Heart left ventricle (tissue), 16 donors: ENCODE measurements around the gene CAMK2D. TPM values are rescaled to one million over a fixed set of nuclear protein-coding genes. Genes with fewer than 3 reads are reported as not detected.

ENCODE experiments used
- ATAC-seq, 4 donors: fragments of 200-7000 bp; cut with Tn5 transposase; one replicate each; pipeline ENCODE4 v1.9.1; 2020 to 2022; ENCODE audit warnings: moderate library complexity in 4 of 4, mild to moderate bottlenecking in 3 of 4, moderate number of reproducible peaks in 1 of 4
- DNase-seq, 5 donors: peaks; one replicate each; pipeline ENCODE4 v3.0.0-alpha.2; 2020
- H3K27ac ChIP-seq, 12 donors: fragments of 200-600 bp; sonication (generic) in 4 of 12; one replicate each; pipeline versions ENCODE4 v1.5.0 to v1.8.0; 2016 to 2022; ENCODE audit warnings: mild to moderate bottlenecking in 2 of 12
- H3K27me3 ChIP-seq, 9 donors: fragments of 200-600 bp; sonication (generic) in 2 of 9; one replicate each; pipeline versions ENCODE4 v1.5.1 to v1.8.0; 2016 to 2022; ENCODE audit warnings: mild to moderate bottlenecking in 3 of 9
- H3K36me3 ChIP-seq, 9 donors: fragments of 200-600 bp; sonication (generic) in 2 of 9; one replicate each; pipeline versions ENCODE4 v1.5.0 to v1.8.0; 2018 to 2022; ENCODE audit warnings: mild to moderate bottlenecking in 2 of 9
- H3K4me1 ChIP-seq, 12 donors: fragments of 200-600 bp; sonication (generic) in 4 of 12; one replicate each; pipeline versions ENCODE4 v1.5.0 to v1.8.0; 2016 to 2022; ENCODE audit warnings: mild to moderate bottlenecking in 3 of 12
- H3K4me3 ChIP-seq, 12 donors: fragments of 200-600 bp; sonication (generic) in 4 of 12; one replicate each; pipeline versions ENCODE4 v1.5.0 to v1.8.0; 2017 to 2022; ENCODE audit warnings: mild to moderate bottlenecking in 9 of 12, moderate library complexity in 4 of 12
- H3K9me3 ChIP-seq, 12 donors: fragments of 200-600 bp; sonication (generic) in 4 of 12; one replicate each; pipeline versions ENCODE4 v1.5.0 to v1.8.0; 2016 to 2022; ENCODE audit warnings: mild to moderate bottlenecking in 1 of 12
- POLR2A ChIP-seq, 2 donors: fragments of 450-650 bp; IDR thresholded peaks; one replicate each; pipeline ENCODE4 v1.6.1; 2017; ENCODE audit warnings: antibody characterized with exemption in 2 of 2, mild to moderate bottlenecking in 2 of 2, moderate library complexity in 2 of 2
- WGBS, 4 donors: extraction: QIAGEN DNeasy Blood & Tissue Kit in 2 of 4; methylation state at CpG; one replicate each; pipeline versions ENCODE4 v1.1.5 to v1.1.7; 2013 to 2018; 5-methylcytosine and 5-hydroxymethylcytosine counted together
- intact Hi-C, 10 donors: fragments of 100-400 bp; cut with DNase I; formaldehyde crosslinking; loops; one replicate each; pipeline versions ENCODE4 v1.11.1 to v1.14.2; 2022
- polyA plus RNA-seq, 2 donors: library from polyadenylated mRNA; stranded (reverse); fragments of 200-250 nt; gene quantifications; one replicate each; pipeline ENCODE4 v1.2.3, GENCODE V29; 2013
- total RNA-seq, 9 donors: library from RNA; depleted of rRNA in 2 of 9; stranded (reverse); fragments of >200 nt in 2 of 9; fragmentation: NEBNext Ultra II Directional in 3 of 9; extraction: Animal tissue kit (Norgen Biotek cat#: 25700) in 3 of 9; gene quantifications; one replicate each; pipeline versions ENCODE4 v1.1.0 to v1.2.4, GENCODE V29; 2016 to 2023
- TF ChIP-seq, protein P1 (sequence below), 12 donors: fragments of 200-600 bp; sonication (generic) in 4 of 12; IDR thresholded peaks; one replicate each; pipeline versions ENCODE4 v1.5.0 to v1.8.0; 2018 to 2022; ENCODE audit warnings: antibody characterized with exemption in 12 of 12, mild to moderate bottlenecking in 5 of 12
- donor health status: ischemic (EF 13 %, LVEDD 7.1; RV severe dilation, severe dysfunction).
- donor health status: healthy with polysubstance abuse.
- donor health status: DM: no; HTN: yes; CAD: no.
- donor health status: DM: no; HTN: no; CAD: no.
- donor health status: ischemic (EF 25% LVEDD 6.9; RV normal size, moderate dysfunction).
- donor health status: ischemic (EF 25% LVEDD 5.7; RV mildly dilated, moderate dysfunction).
- donor health status: healthy.
- donor health status: DM: yes; HTN: yes; CAD: no.
- donor health status: ischemic (EF 35%, LVEDD 5.7; RV mildly dilated, moderate dysfunction).
- donor health status: nonischemic (EF 11% LVEDD 7.7; RV severe dilation, severe dysfunction).
- donor health status: DM: yes; HTN: yes; CAD: no.
- donor health status: PGD.
- donor health status: ischemic (EF 29% LVEDD 5.4; RV normal size, mild dysfunction).
- donor health status: nonischemic (EF 23%, LVEDD 6.1; RV moderate dilation, normal function).

The CAMK2D gene
- total and polyA plus RNA-seq, 11 donors = 40.9 to 294 (median 215) TPM

DNA sequence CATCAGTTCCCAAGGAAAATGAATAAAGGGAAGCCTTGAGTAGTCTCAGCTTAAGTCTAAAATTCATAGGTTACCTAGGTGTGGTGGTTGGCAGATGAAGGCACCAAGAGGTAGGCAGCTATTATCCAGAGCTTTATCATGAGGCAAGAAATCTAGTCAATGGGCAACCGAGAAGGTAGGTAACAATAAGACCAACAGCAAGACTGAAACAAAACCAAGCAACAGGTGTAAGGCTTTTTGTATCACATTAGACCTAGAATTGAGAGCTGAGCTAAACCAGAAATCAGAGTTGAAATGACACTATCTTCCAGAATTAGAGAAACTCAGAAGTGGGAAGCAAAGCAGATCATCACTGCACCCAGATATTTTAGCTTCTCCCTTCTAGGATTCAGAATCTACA is 117.1 kb downstream of the CAMK2D start:
- no peaks in the 10 kb centered on the region for H3K9me3 ChIP-seq
- H3K4me3 ChIP-seq = no peak overlapping the region
- DNase-seq (no peak), ATAC-seq (no peak)
- H3K4me1 ChIP-seq = peaks cover 3 to 75% (median 63%) of the 10 kb centered on the region in 12 donors
- no peaks in the 10 kb centered on the region for H3K27me3 ChIP-seq
- TF ChIP-seq, protein P1, sequence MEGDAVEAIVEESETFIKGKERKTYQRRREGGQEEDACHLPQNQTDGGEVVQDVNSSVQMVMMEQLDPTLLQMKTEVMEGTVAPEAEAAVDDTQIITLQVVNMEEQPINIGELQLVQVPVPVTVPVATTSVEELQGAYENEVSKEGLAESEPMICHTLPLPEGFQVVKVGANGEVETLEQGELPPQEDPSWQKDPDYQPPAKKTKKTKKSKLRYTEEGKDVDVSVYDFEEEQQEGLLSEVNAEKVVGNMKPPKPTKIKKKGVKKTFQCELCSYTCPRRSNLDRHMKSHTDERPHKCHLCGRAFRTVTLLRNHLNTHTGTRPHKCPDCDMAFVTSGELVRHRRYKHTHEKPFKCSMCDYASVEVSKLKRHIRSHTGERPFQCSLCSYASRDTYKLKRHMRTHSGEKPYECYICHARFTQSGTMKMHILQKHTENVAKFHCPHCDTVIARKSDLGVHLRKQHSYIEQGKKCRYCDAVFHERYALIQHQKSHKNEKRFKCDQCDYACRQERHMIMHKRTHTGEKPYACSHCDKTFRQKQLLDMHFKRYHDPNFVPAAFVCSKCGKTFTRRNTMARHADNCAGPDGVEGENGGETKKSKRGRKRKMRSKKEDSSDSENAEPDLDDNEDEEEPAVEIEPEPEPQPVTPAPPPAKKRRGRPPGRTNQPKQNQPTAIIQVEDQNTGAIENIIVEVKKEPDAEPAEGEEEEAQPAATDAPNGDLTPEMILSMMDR (IDR thresholded peaks at IDR 0.05) = no peak
- no peak for TF ChIP-seq POLR2A (IDR thresholded peaks at IDR 0.05)
- no peaks in the 10 kb centered on the region for H3K36me3 ChIP-seq
- WGBS, 4 donors = 84 to 100% (median 88%) methylated on average over 1 of the region's 1 CpG
- intact Hi-C loops = no loop called here
- peak overlapping the region in 9 of 12 donors; percentile 5 to 59 (median 46) for H3K27ac ChIP-seq

DNA sequence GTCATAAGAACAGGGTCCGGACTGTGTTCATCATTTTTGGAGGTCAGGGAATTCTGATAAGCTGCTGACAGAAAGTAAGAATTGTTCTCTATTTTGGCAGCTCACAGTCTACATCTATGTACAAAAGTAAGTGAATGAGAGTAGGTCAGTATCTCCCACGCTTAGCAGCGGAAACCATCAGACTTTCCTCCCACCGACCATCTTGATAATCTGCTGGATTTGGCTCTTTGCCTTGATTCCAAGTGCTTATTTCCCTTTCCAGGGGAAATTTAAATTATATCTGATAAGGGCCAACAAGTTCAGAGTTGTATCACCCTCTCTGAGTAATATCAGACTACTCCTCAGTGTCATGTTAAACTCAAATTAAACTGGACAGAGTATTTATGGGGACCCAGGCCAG is 118.0 kb downstream of the CAMK2D start:
- intact Hi-C loops = no loop called here
- DNase-seq = no peak
- peak in 2 of 4 donors; percentile 34 to 43 for ATAC-seq
- H3K27me3 ChIP-seq = no peaks in the 10 kb centered on the region
- no peaks in the 10 kb centered on the region for H3K9me3 ChIP-seq
- TF ChIP-seq POLR2A (IDR thresholded peaks at IDR 0.05) = no peak
- TF ChIP-seq, protein P1 (IDR thresholded peaks at IDR 0.05) = no peak
- no peaks in the 10 kb centered on the region for H3K36me3 ChIP-seq
- peak overlapping the region in 10 of 12 donors; percentile 5 to 61 (median 48) for H3K27ac ChIP-seq
- H3K4me1 ChIP-seq = peaks cover 3 to 83% (median 67%) of the 10 kb centered on the region in 12 donors
- WGBS, 4 donors = 14 to 33% (median 21%) methylated on average over 4 of the region's 4 CpGs
- H3K4me3 ChIP-seq = no peak overlapping the region

DNA sequence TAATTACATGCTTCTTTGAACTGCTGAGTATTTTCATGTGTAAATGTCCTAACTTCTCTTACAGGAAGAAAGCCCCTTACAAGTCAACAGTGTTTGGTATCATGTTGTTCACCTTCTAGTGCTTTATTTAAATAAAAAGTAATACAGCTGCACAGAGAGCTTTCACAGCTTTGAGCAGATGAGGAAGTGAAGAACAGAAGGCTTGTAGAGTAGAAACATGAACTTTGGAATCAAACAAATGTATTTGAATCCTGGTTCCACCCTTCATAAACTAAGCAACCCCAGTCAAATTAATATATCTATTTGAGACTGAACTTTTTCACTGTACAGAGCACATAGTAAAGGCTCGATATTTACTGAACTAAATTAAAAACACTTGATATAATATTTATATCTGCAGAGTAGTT is 120.5 kb downstream of the CAMK2D start:
- TF ChIP-seq, protein P1 (IDR thresholded peaks at IDR 0.05) = no peak
- TF ChIP-seq POLR2A (IDR thresholded peaks at IDR 0.05) = no peak
- 63 to 68% (median 66%) methylated on average over 1 of the region's 1 CpG for WGBS, 4 donors
- no peak for DNase-seq
- Histone ChIP-seq H3K27ac (peak overlapping the region in 8 of 12 donors; percentile 2 to 94 (median 46)), H3K27me3 (no peaks in the 10 kb centered on the region), H3K36me3 (no peaks in the 10 kb centered on the region), H3K9me3 (no peaks in the 10 kb centered on the region), H3K4me1 (peaks cover 3 to 99% (median 78%) of the 10 kb centered on the region in 12 donors), H3K4me3 (no peak overlapping the region)
- no peak for ATAC-seq
- intact Hi-C loops = no loop called here

DNA sequence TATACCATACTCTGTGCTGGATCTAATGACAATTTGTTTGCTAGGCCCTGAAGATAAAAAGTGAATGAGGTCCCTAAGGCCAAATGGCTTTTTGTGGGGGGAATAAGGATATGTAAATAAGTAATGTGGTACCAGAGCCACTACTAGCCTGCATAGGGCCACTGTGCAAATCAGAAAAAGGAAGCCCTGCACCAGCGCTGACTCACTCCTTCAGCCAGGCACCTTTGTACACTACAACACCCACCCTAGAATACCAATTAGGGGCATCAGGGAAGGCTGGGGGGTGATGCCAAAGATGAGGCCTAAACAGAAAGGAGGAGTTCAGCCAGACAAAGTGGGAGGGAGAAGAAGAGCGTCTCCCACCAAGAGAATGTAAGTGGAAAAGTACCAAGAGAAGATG is 122.2 kb downstream of the CAMK2D start:
- 87 to 96% (median 91%) methylated on average over 2 of the region's 2 CpGs for WGBS, 4 donors
- Histone ChIP-seq H3K27me3 (no peaks in the 10 kb centered on the region), H3K4me3 (no peak overlapping the region), H3K9me3 (no peaks in the 10 kb centered on the region), H3K27ac (peak overlapping the region in 10 of 12 donors; percentile 13 to 94 (median 72)), H3K4me1 (peaks cover 3 to 98% (median 82%) of the 10 kb centered on the region in 12 donors), H3K36me3 (no peaks in the 10 kb centered on the region)
- TF ChIP-seq, protein P1 (IDR thresholded peaks at IDR 0.05) = no peak
- no peak for TF ChIP-seq POLR2A (IDR thresholded peaks at IDR 0.05)
- DNase-seq (no peak), ATAC-seq (no peak)
- intact Hi-C loops = loop anchor here in 6 of 10 donors (5.0 to 10.0 kb wide), 9 partner anchors 55 to 172 kb away; partner anchors contain the start of gene CAMK2D (in 3 of the 6)
